Measurements from ENCODE around the gene LY86.

The LY86 gene

GRCh38 chr6:6624269-6624990 is 35.9 kb downstream of the LY86 start:
- DNase-seq, result no peak

- DNase-seq, result no peak
Measured at GRCh38 chr6:6626187-6626586, 37.7 kb downstream of the LY86 start.

GRCh38 chr6:6629402-6629801 is 40.9 kb downstream of the LY86 start:
- DNase-seq, result no peak

- DNase-seq, result no peak
Measured at GRCh38 chr6:6631053-6631452, 42.5 kb downstream of the LY86 start.

GRCh38 chr6:6631534-6632276 is 43.2 kb downstream of the LY86 start:
- no peak for DNase-seq

GRCh38 chr6:6633898-6634734 is 45.6 kb downstream of the LY86 start:
- DNase-seq, result no peak

- no peak for DNase-seq
Measured at GRCh38 chr6:6634735-6635075, 46.2 kb downstream of the LY86 start.

- no peak for DNase-seq
Measured at GRCh38 chr6:6635291-6635690, 46.8 kb downstream of the LY86 start.

- no peak for DNase-seq
Measured at GRCh38 chr6:6635869-6636268, 47.3 kb downstream of the LY86 start.

- DNase-seq, result no peak
Measured at GRCh38 chr6:6639572-6639971, 51.1 kb downstream of the LY86 start.

GRCh38 chr6:6640926-6641325 is 52.4 kb downstream of the LY86 start:
- no peak for DNase-seq

- no peak for DNase-seq
Measured at GRCh38 chr6:6643398-6643797, 54.9 kb downstream of the LY86 start.

- no peak for DNase-seq
Measured at GRCh38 chr6:6645261-6645917, 56.9 kb downstream of the LY86 start.

- no peak for DNase-seq
Measured at GRCh38 chr6:6646384-6646783, 57.9 kb downstream of the LY86 start.

- DNase-seq, result no peak
Measured at GRCh38 chr6:6646859-6647258, 58.3 kb downstream of the LY86 start.

- DNase-seq, result no peak
Measured at GRCh38 chr6:6648692-6649343, 60.3 kb downstream of the LY86 start.

- DNase-seq, result no peak
Measured at GRCh38 chr6:6649824-6650349, 61.4 kb downstream of the LY86 start.

- DNase-seq, result no peak
Measured at GRCh38 chr6:6650839-6651238, 62.3 kb downstream of the LY86 start.

- DNase-seq, result no peak
Measured at GRCh38 chr6:6651335-6651734, 62.8 kb downstream of the LY86 start.

- no peak for DNase-seq
Measured at GRCh38 chr6:6652932-6653331, 64.4 kb downstream of the LY86 start.

GRCh38 chr6:6654599-6655575 is 66.4 kb downstream of the LY86 start:
- no peak for DNase-seq

Measured in activated gamma-delta T cell (primary cell).